H9 (cell line): ENCODE measurements around the gene ME3. TPM values are rescaled to one million over a fixed set of nuclear protein-coding genes. Genes with fewer than 3 reads are reported as not detected.

Experiments
- DNase-seq: peaks from one replicate; pipeline ENCODE4 v3.0.0-alpha.2; 2017
- H2AFZ ChIP-seq: one replicate; pipeline ENCODE4 v1.6.1; 2013; ENCODE audit warnings: mild to moderate bottlenecking, low read length, control low read depth, moderate library complexity
- H2AK5ac ChIP-seq: 2 replicates; pipeline ENCODE4 v1.6.1; 2013; ENCODE audit warnings: low read length, control low read depth, mixed read lengths; ENCODE audit not compliant: insufficient read length
- H2BK120ac ChIP-seq: one replicate; pipeline ENCODE4 v1.6.1; 2013; ENCODE audit warnings: low read depth, mild to moderate bottlenecking, low read length, control low read depth, inconsistent platforms; ENCODE audit not compliant: poor library complexity, severe bottlenecking
- H2BK12ac ChIP-seq: 2 replicates; pipeline ENCODE4 v1.6.1; 2013; ENCODE audit warnings: low read length, control low read depth, mixed read lengths, low read depth; ENCODE audit not compliant: insufficient read length
- H2BK15ac ChIP-seq: 2 replicates; pipeline ENCODE4 v1.6.1; 2013; ENCODE audit warnings: low read depth, low read length, control low read depth
- H2BK20ac ChIP-seq: one replicate; pipeline ENCODE4 v1.6.1; 2013; ENCODE audit warnings: low read depth, mild to moderate bottlenecking, low read length, control low read depth, inconsistent platforms; ENCODE audit not compliant: poor library complexity, severe bottlenecking
- H2BK5ac ChIP-seq: 2 replicates; pipeline ENCODE4 v1.6.1; 2013; ENCODE audit warnings: low read length, control low read depth, mixed read lengths; ENCODE audit not compliant: insufficient read length
- H3K14ac ChIP-seq: 2 replicates; pipeline ENCODE4 v1.6.1; 2013; ENCODE audit warnings: low read length, control low read depth; ENCODE audit not compliant: insufficient read depth
- H3K18ac ChIP-seq: 2 replicates; pipeline ENCODE4 v1.6.1; 2013; ENCODE audit warnings: low read depth, mild to moderate bottlenecking, mixed read lengths, low read length, control low read depth; ENCODE audit not compliant: insufficient read length
- H3K23ac ChIP-seq: 2 replicates; pipeline ENCODE4 v1.6.1; 2013; ENCODE audit warnings: low read length, control low read depth, mixed read lengths, low read depth; ENCODE audit not compliant: insufficient read length
- H3K23me2 ChIP-seq: 2 replicates; pipeline ENCODE4 v1.6.1; 2013; ENCODE audit warnings: low read depth, mild to moderate bottlenecking, mixed read lengths, low read length, control low read depth; ENCODE audit not compliant: insufficient read length, poor library complexity, severe bottlenecking
- H3K27ac ChIP-seq: 2 replicates; pipeline ENCODE4 v1.5.1; 2013; ENCODE audit warnings: low read length, control low read depth, mixed read lengths, low read depth; ENCODE audit not compliant: insufficient read length
- H3K27me3 ChIP-seq: 2 replicates; pipeline ENCODE4 v1.6.1; 2013; ENCODE audit warnings: low read length, control low read depth, inconsistent platforms; ENCODE audit not compliant: insufficient read depth
- H3K4ac ChIP-seq: 2 replicates; pipeline ENCODE4 v1.6.1; 2013; ENCODE audit warnings: low read depth, mild to moderate bottlenecking, control low read depth, inconsistent platforms, low read length, moderate library complexity
- H3K4me1 ChIP-seq: 2 replicates; pipeline ENCODE4 v1.6.1; 2013; ENCODE audit warnings: low read length, control low read depth, inconsistent platforms; ENCODE audit not compliant: insufficient read depth
- H3K4me2 ChIP-seq: 2 replicates; pipeline ENCODE4 v1.6.1; 2013; ENCODE audit warnings: low read length, control low read depth, mixed read lengths; ENCODE audit not compliant: insufficient read length, insufficient read depth
- H3K56ac ChIP-seq: 2 replicates; pipeline ENCODE4 v1.6.1; 2013; ENCODE audit warnings: low read depth, mild to moderate bottlenecking, mixed read lengths, low read length, control low read depth; ENCODE audit not compliant: insufficient read length
- H3K79me1 ChIP-seq: 2 replicates; pipeline ENCODE4 v1.6.1; 2013; ENCODE audit warnings: low read depth, mild to moderate bottlenecking, moderate library complexity, low read length, control low read depth, inconsistent platforms; ENCODE audit not compliant: insufficient read depth, poor library complexity, severe bottlenecking
- H3K79me2 ChIP-seq: 2 replicates; pipeline ENCODE4 v1.6.1; 2013; ENCODE audit warnings: low read length, control low read depth, inconsistent platforms; ENCODE audit not compliant: insufficient read depth
- H3K9ac ChIP-seq: 2 replicates; pipeline ENCODE4 v1.6.1; 2013; ENCODE audit warnings: low read length, control low read depth, mixed read lengths; ENCODE audit not compliant: insufficient read length; ENCODE audit errors: extremely low read depth
- H3K9me3 ChIP-seq: one replicate; pipeline ENCODE4 v1.6.1; 2013; ENCODE audit warnings: low read depth, low read length, inconsistent platforms; ENCODE audit not compliant: control insufficient read depth
- H3T11ph ChIP-seq: one replicate; pipeline ENCODE4 v1.6.1; 2013; ENCODE audit warnings: mild to moderate bottlenecking, low read length, control low read depth, inconsistent platforms
- H4K20me1 ChIP-seq: one replicate; pipeline ENCODE4 v1.6.1; 2013; ENCODE audit not compliant: control insufficient read depth, insufficient read length, insufficient read depth
- H4K5ac ChIP-seq: 2 replicates; pipeline ENCODE4 v1.6.1; 2013; ENCODE audit warnings: low read depth, mild to moderate bottlenecking, mixed read lengths, low read length, control low read depth; ENCODE audit not compliant: insufficient read length
- H4K8ac ChIP-seq: replicated peaks from 2 replicates; pipeline ENCODE4 v1.6.1; 2013; ENCODE audit warnings: low read length, control low read depth, mixed read lengths, low read depth; ENCODE audit not compliant: insufficient read length
- H4K91ac ChIP-seq: 2 replicates; pipeline ENCODE4 v1.6.1; 2013; ENCODE audit warnings: low read depth, mild to moderate bottlenecking, moderate library complexity, mixed read lengths, low read length, control low read depth; ENCODE audit not compliant: insufficient read length
- H3K27ac Mint-ChIP-seq, 3 experiments: 2 replicates in 2 of 3; 3 replicates in 1 of 3; pipeline ENCODE4 v1.8.0; 2020 to 2021; ENCODE audit warnings: mixed read lengths in 3 of 3, mild to moderate bottlenecking in 1 of 3, moderate library complexity in 1 of 3
- H3K27me3 Mint-ChIP-seq: 2 replicates; pipeline ENCODE4 v1.8.0; 2021; ENCODE audit warnings: low read depth, mild to moderate bottlenecking, moderate library complexity, mixed read lengths
- H3K36me3 Mint-ChIP-seq, 3 experiments: 2 replicates in 2 of 3; 3 replicates in 1 of 3; pipeline ENCODE4 v1.8.0; 2020 to 2021; ENCODE audit warnings: low read depth in 3 of 3, mixed read lengths in 3 of 3; ENCODE audit not compliant: insufficient read depth in 1 of 3
- H3K4me1 Mint-ChIP-seq, 2 experiments: 2 replicates each; pipeline ENCODE4 v1.8.0; 2020; ENCODE audit warnings: mixed read lengths in 2 of 2
- H3K4me3 Mint-ChIP-seq, 2 experiments: 2 replicates in 1 of 2; 3 replicates in 1 of 2; pipeline ENCODE4 v1.8.0; 2020 to 2021; ENCODE audit warnings: mild to moderate bottlenecking in 2 of 2, mixed read lengths in 2 of 2, moderate library complexity in 1 of 2
- H3K9me3 Mint-ChIP-seq, 2 experiments: 2 replicates in 1 of 2; 3 replicates in 1 of 2; pipeline ENCODE4 v1.8.0; 2020; ENCODE audit warnings: mild to moderate bottlenecking in 2 of 2, mixed read lengths in 2 of 2, moderate library complexity in 1 of 2
- WGBS: extraction: QIAGEN DNeasy Blood & Tissue Kit; methylation state at CpG from one replicate; pipeline ENCODE4 v1.1.7; 2013; ENCODE audit warnings: missing lambda C conversion rate, low lambda C conversion rate, mixed read lengths; ENCODE audit not compliant: insufficient read length; ENCODE audit errors: extremely low coverage; 5-methylcytosine and 5-hydroxymethylcytosine counted together
- total RNA-seq: library from RNA; stranded (reverse); gene quantifications from 2 replicates; pipeline ENCODE4 v1.2.1, GENCODE V29; 2021
- TF ChIP-seq, protein P1 (sequence below): fragments of 200-600 bp; sonication (generic); conservative IDR thresholded peaks from 3 replicates; pipeline ENCODE4 v1.8.0; 2021; ENCODE audit warnings: antibody characterized with exemption, mild to moderate bottlenecking

ME3 gene
- total RNA-seq, 1 experiment from 2014 or later: 2.8 TPM

GRCh38 chr11:86720546-86720945, 48.1 kb upstream of the ME3 start:
- H3K27ac ChIP-seq: no peak overlapping the region
- no peaks in the 10 kb centered on the region for H4K20me1 ChIP-seq
- Mint-ChIP-seq H3K27ac (peak overlapping the region in 1 of 3 experiments; percentile 45; a peak in 1 of 7 replicates), H3K9me3 (peaks cover 19 to 23% of the 10 kb centered on the region in 2 experiments), H3K27me3 (no peaks in the 10 kb centered on the region; the same call in 1 of the 2 replicates), H3K4me1 (peaks cover 0 to 5% of the 10 kb centered on the region in 2 experiments; a peak in 2 of 4 replicates), H3K4me3 (no peak overlapping the region), H3K36me3 (peaks cover 2 to 16% (median 8%) of the 10 kb centered on the region in 3 experiments; a peak in 5 of 7 replicates)
- no peak overlapping the region for H4K8ac ChIP-seq
- no peak overlapping the region for H2BK20ac ChIP-seq
- no peaks in the 10 kb centered on the region for H3K79me1 ChIP-seq
- H2BK15ac ChIP-seq: no peak overlapping the region
- H3K23ac ChIP-seq: no peak overlapping the region
- TF ChIP-seq, protein P1, sequence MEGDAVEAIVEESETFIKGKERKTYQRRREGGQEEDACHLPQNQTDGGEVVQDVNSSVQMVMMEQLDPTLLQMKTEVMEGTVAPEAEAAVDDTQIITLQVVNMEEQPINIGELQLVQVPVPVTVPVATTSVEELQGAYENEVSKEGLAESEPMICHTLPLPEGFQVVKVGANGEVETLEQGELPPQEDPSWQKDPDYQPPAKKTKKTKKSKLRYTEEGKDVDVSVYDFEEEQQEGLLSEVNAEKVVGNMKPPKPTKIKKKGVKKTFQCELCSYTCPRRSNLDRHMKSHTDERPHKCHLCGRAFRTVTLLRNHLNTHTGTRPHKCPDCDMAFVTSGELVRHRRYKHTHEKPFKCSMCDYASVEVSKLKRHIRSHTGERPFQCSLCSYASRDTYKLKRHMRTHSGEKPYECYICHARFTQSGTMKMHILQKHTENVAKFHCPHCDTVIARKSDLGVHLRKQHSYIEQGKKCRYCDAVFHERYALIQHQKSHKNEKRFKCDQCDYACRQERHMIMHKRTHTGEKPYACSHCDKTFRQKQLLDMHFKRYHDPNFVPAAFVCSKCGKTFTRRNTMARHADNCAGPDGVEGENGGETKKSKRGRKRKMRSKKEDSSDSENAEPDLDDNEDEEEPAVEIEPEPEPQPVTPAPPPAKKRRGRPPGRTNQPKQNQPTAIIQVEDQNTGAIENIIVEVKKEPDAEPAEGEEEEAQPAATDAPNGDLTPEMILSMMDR: no peak
- no peak overlapping the region for H2AK5ac ChIP-seq
- no peaks in the 10 kb centered on the region for H3K23me2 ChIP-seq
- H3K4ac ChIP-seq: no peak overlapping the region
- H2BK12ac ChIP-seq: no peak overlapping the region
- DNase-seq: no peak
- no peak overlapping the region for H3T11ph ChIP-seq
- no peaks in the 10 kb centered on the region for H3K9me3 ChIP-seq
- no peaks in the 10 kb centered on the region for H3K79me2 ChIP-seq
- H3K9ac ChIP-seq: no peak overlapping the region
- H4K5ac ChIP-seq: no peak overlapping the region
- no peak overlapping the region for H4K91ac ChIP-seq
- WGBS: no CpG with 5 or more reads among the region's 2 CpGs
- no peak overlapping the region for H3K4me2 ChIP-seq
- H3K4me1 ChIP-seq: 0 out of 2 replicates have a peak, but pooled peaks cover 2% of the 10 kb centered on the region
- H2BK120ac ChIP-seq: no peak overlapping the region
- no peak overlapping the region for H2BK5ac ChIP-seq
- H3K14ac ChIP-seq: no peak overlapping the region
- H3K27me3 ChIP-seq: no peaks in the 10 kb centered on the region
- no peak overlapping the region for H2AFZ ChIP-seq
- H3K56ac ChIP-seq: no peak overlapping the region
- H3K18ac ChIP-seq: no peak overlapping the region
